ENCODE data around the gene ARFIP1.

DNA sequence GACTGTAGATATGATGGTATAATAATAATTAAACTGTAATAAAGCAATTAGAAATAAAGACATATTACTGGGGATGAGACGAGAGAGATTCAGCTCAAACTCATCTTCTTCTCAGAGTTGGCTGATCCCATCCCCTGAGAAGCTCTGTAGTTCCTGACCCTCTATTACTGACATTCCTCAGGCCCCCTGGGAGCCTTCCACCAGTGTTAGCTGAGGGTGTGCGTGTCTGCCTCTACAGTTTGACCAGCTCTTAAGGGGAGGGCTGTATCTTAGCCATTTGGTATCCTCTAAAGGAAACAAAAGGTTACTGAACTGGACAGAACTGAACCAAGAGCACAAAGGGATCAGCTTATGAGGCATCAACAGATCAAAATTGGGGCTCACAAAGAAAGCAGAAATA, 167.6 kb downstream of the ARFIP1 start:
- no peak for TF ChIP-seq EZH2phosphoT487 (conservative IDR thresholded peaks at IDR 0.05; ENCODE audit: low read length)
- TF ChIP-seq, protein P1, sequence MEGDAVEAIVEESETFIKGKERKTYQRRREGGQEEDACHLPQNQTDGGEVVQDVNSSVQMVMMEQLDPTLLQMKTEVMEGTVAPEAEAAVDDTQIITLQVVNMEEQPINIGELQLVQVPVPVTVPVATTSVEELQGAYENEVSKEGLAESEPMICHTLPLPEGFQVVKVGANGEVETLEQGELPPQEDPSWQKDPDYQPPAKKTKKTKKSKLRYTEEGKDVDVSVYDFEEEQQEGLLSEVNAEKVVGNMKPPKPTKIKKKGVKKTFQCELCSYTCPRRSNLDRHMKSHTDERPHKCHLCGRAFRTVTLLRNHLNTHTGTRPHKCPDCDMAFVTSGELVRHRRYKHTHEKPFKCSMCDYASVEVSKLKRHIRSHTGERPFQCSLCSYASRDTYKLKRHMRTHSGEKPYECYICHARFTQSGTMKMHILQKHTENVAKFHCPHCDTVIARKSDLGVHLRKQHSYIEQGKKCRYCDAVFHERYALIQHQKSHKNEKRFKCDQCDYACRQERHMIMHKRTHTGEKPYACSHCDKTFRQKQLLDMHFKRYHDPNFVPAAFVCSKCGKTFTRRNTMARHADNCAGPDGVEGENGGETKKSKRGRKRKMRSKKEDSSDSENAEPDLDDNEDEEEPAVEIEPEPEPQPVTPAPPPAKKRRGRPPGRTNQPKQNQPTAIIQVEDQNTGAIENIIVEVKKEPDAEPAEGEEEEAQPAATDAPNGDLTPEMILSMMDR (IDR thresholded peaks at IDR 0.05; ENCODE audit: insufficient read depth, low read length, poor library complexity, severe bottlenecking), result no peak

Data from SU-DHL-6 (cell line).